ENCODE measurements around the gene IQGAP3. TPM values are rescaled to one million over a fixed set of nuclear protein-coding genes. Genes with fewer than 3 reads are reported as not detected.

The IQGAP3 gene
- 1.6 TPM for polyA plus RNA-seq (2013, experiment 1 of 2)
- 1.2 TPM for polyA plus RNA-seq (2013, experiment 2 of 2)

DNA sequence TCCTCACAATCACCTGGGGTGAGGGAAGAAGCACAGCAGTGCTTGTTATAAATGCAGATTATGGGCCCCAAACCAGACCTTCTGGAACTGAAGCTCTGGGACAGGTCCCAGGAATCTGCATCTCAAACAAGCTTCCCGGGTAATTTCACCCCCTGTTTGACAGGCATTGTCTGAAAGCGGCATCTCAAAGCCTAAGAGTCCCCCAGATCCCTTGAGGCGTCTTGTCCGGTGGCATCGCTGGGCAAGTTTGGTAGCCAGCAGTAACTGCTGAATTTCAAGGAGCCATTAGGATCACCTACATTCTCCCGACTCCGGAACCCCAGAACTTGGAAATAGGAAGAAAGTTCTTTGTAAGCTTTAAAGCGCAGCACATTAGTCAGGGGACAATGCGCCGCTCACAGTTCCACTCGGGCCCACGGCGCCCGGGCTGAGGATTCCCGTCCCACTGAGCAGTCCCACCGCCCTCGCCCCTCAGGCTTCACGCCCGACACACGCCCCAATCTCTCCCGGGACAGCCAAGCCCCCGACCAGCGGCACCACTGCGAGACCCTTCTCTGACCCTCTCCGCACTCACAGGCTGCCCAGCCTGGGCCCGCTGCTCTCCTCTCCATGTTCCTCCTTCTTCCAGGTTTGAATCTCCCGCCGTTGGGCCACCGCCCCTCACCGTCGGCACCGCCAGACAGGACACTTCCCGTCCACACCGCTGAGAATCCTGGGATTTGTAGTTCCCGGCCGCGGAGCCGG, at the start of gene IQGAP3:
Gene IQGAP3 (minus strand): TSS at position 647 of the 744 bp plus-strand sequence. CDS start 36 bp downstream, at position 611.
- 0% methylated on average over 36 of the region's 38 CpGs for WGBS
- no peak within 1 kb of the TSS for H2AK5ac ChIP-seq (ENCODE audit: low read length, severe bottlenecking)
- H3K79me1 ChIP-seq (replicated peaks; ENCODE audit: low read length, poor library complexity, severe bottlenecking): peaks cover 18% of the 10 kb centered on the region
- H3K36me3 ChIP-seq (ENCODE audit: control insufficient read depth in 1 of 2, insufficient read depth in 2 of 2, low read depth in 1 of 2, low read length in 2 of 2): peaks cover 0 to 3% of the 10 kb centered on the region in 2 experiments
- no peak within 1 kb of the TSS for H2BK12ac ChIP-seq (ENCODE audit: low read length in 2 of 2)
- H2BK5ac ChIP-seq (ENCODE audit: low read depth, low read length, poor library complexity, severe bottlenecking): no peak within 1 kb of the TSS
- H3K27me3 ChIP-seq (ENCODE audit: control insufficient read depth in 1 of 2, insufficient read depth in 1 of 2, low read length in 2 of 2): peaks cover 18 to 25% of the 10 kb centered on the region in 2 experiments
- H3K18ac ChIP-seq (ENCODE audit: low read depth in 1 of 2, low read length in 2 of 2): no peak within 1 kb of the TSS
- no peak within 1 kb of the TSS for H3K23ac ChIP-seq (ENCODE audit: low read length in 2 of 2)
- no peak within 1 kb of the TSS for H4K8ac ChIP-seq (ENCODE audit: low read length)
- no peak within 1 kb of the TSS for H3K4ac ChIP-seq (ENCODE audit: low read depth in 1 of 2, low read length in 2 of 2)
- peak within 1 kb of the TSS; percentile 99 for H3K4me2 ChIP-seq (ENCODE audit: low read length, poor library complexity, severe bottlenecking)
- peak within 1 kb of the TSS; percentile 24 for H2BK120ac ChIP-seq (ENCODE audit: low read depth, low read length)
- peak; percentile 87 for DNase-seq
- no peaks in the 10 kb centered on the region for H3K9me3 ChIP-seq (ENCODE audit: control insufficient read depth, low read length)
- peak within 1 kb of the TSS; percentile 72 to 87 for H3K4me3 ChIP-seq (ENCODE audit: insufficient read depth in 1 of 2, low read depth in 1 of 2, low read length in 2 of 2)
- peaks cover 8% of the 10 kb centered on the region for H3K4me1 ChIP-seq (ENCODE audit: control insufficient read depth, insufficient read depth, low read depth, low read length)
- no peak within 1 kb of the TSS for H3K27ac ChIP-seq (ENCODE audit: low read length, poor library complexity, severe bottlenecking)
- H2BK15ac ChIP-seq (ENCODE audit: low read depth, poor library complexity, severe bottlenecking): no peak within 1 kb of the TSS
- no peak within 1 kb of the TSS for H3K14ac ChIP-seq (ENCODE audit: low read length in 2 of 2)
- H2AFZ ChIP-seq (ENCODE audit: low read depth, low read length): peak within 1 kb of the TSS; percentile 66
- peak within 1 kb of the TSS; percentile 89 for H3K9ac ChIP-seq (ENCODE audit: low read length)
- H4K91ac ChIP-seq (ENCODE audit: low read length): no peak within 1 kb of the TSS

DNA sequence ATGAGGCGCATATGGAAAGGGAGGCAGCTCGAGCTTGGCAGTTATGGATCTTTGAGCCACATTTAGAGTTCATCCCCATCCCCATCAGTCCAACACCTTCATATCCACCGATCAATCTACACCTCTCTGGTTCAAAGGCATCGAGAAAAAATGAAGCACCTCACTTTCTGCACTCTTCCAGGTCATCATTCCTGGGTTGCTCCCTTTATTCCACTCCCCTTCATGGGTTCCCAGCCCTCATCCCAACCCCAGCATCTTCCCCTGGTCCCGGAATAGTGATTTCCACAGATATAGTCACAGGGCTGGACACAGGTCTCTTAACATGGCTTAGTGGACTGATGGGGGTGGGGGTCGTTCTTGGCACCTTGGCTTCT, 47.2 kb upstream of the IQGAP3 start:
- H3K23ac ChIP-seq (ENCODE audit: low read length in 2 of 2): no peak overlapping the region
- no peaks in the 10 kb centered on the region for H3K79me1 ChIP-seq (replicated peaks; ENCODE audit: low read length, poor library complexity, severe bottlenecking)
- H3K4me1 ChIP-seq (ENCODE audit: control insufficient read depth, insufficient read depth, low read depth, low read length): peaks cover 8% of the 10 kb centered on the region
- H2BK5ac ChIP-seq (ENCODE audit: low read depth, low read length, poor library complexity, severe bottlenecking): no peak overlapping the region
- no peak overlapping the region for H2AK5ac ChIP-seq (ENCODE audit: low read length, severe bottlenecking)
- H3K9ac ChIP-seq (ENCODE audit: low read length): no peak overlapping the region
- no peak overlapping the region for H3K4me3 ChIP-seq (ENCODE audit: insufficient read depth in 1 of 2, low read depth in 1 of 2, low read length in 2 of 2)
- no peak overlapping the region for H4K8ac ChIP-seq (ENCODE audit: low read length)
- no peak overlapping the region for H3K4me2 ChIP-seq (ENCODE audit: low read length, poor library complexity, severe bottlenecking)
- no peak overlapping the region for H2BK12ac ChIP-seq (ENCODE audit: low read length in 2 of 2)
- no peak overlapping the region for H3K14ac ChIP-seq (ENCODE audit: low read length in 2 of 2)
- peaks cover 69 to 70% of the 10 kb centered on the region in 2 experiments for H3K27me3 ChIP-seq (ENCODE audit: control insufficient read depth in 1 of 2, insufficient read depth in 1 of 2, low read length in 2 of 2)
- no peaks in the 10 kb centered on the region for H3K36me3 ChIP-seq (ENCODE audit: control insufficient read depth in 1 of 2, insufficient read depth in 2 of 2, low read depth in 1 of 2, low read length in 2 of 2)
- WGBS: 44% methylated on average over 6 of the region's 6 CpGs
- no peak overlapping the region for H3K27ac ChIP-seq (ENCODE audit: low read length, poor library complexity, severe bottlenecking)
- H2BK120ac ChIP-seq (ENCODE audit: low read depth, low read length): no peak overlapping the region
- H3K4ac ChIP-seq (ENCODE audit: low read depth in 1 of 2, low read length in 2 of 2): no peak overlapping the region
- H2AFZ ChIP-seq (ENCODE audit: low read depth, low read length): no peak overlapping the region
- H3K18ac ChIP-seq (ENCODE audit: low read depth in 1 of 2, low read length in 2 of 2): no peak overlapping the region
- H2BK15ac ChIP-seq (ENCODE audit: low read depth, poor library complexity, severe bottlenecking): no peak overlapping the region
- H3K9me3 ChIP-seq (ENCODE audit: control insufficient read depth, low read length): no peaks in the 10 kb centered on the region
- DNase-seq: no peak
- H4K91ac ChIP-seq (ENCODE audit: low read length): no peak overlapping the region

- Histone ChIP-seq H3K27me3 (ENCODE audit: control insufficient read depth in 1 of 2, insufficient read depth in 1 of 2, low read length in 2 of 2) (peaks cover 64 to 65% of the 10 kb centered on the region in 2 experiments), H3K9ac (ENCODE audit: low read length) (no peak within 1 kb of the TSS), H2BK5ac (ENCODE audit: low read depth, low read length, poor library complexity, severe bottlenecking) (no peak within 1 kb of the TSS), H4K91ac (ENCODE audit: low read length) (no peak within 1 kb of the TSS), H3K18ac (ENCODE audit: low read depth in 1 of 2, low read length in 2 of 2) (peak within 1 kb of the TSS in 1 of 2 experiments; percentile 42), H3K23ac (ENCODE audit: low read length in 2 of 2) (no peak within 1 kb of the TSS), H4K8ac (ENCODE audit: low read length) (no peak within 1 kb of the TSS), H2AK5ac (ENCODE audit: low read length, severe bottlenecking) (no peak within 1 kb of the TSS), H3K4me2 (ENCODE audit: low read length, poor library complexity, severe bottlenecking) (no peak within 1 kb of the TSS), H3K9me3 (ENCODE audit: control insufficient read depth, low read length) (no peaks in the 10 kb centered on the region), H2BK15ac (ENCODE audit: low read depth, poor library complexity, severe bottlenecking) (no peak within 1 kb of the TSS), H3K4me3 (ENCODE audit: insufficient read depth in 1 of 2, low read depth in 1 of 2, low read length in 2 of 2) (no peak within 1 kb of the TSS), H2BK12ac (ENCODE audit: low read length in 2 of 2) (no peak within 1 kb of the TSS), H3K27ac (ENCODE audit: low read length, poor library complexity, severe bottlenecking) (no peak within 1 kb of the TSS), H3K79me1 (replicated peaks; ENCODE audit: low read length, poor library complexity, severe bottlenecking) (no peaks in the 10 kb centered on the region), H2BK120ac (ENCODE audit: low read depth, low read length) (peak within 1 kb of the TSS; percentile 71), H3K4me1 (ENCODE audit: control insufficient read depth, insufficient read depth, low read depth, low read length) (peaks cover 3% of the 10 kb centered on the region), H2AFZ (ENCODE audit: low read depth, low read length) (no peak within 1 kb of the TSS), H3K36me3 (ENCODE audit: control insufficient read depth in 1 of 2, insufficient read depth in 2 of 2, low read depth in 1 of 2, low read length in 2 of 2) (no peaks in the 10 kb centered on the region), H3K14ac (ENCODE audit: low read length in 2 of 2) (no peak within 1 kb of the TSS), H3K4ac (ENCODE audit: low read depth in 1 of 2, low read length in 2 of 2) (no peak within 1 kb of the TSS)
- 36% methylated on average over 4 of the region's 7 CpGs for WGBS
- no peak for DNase-seq
Measured at GRCh38 chr1:156618853-156619581, 46.7 kb upstream of the IQGAP3 start, which contains the start of gene HAPLN2. TSS of gene HAPLN2 (plus strand) at chr1:156619415. CDS start at chr1:156623491, 4,076 bp downstream.

DNA sequence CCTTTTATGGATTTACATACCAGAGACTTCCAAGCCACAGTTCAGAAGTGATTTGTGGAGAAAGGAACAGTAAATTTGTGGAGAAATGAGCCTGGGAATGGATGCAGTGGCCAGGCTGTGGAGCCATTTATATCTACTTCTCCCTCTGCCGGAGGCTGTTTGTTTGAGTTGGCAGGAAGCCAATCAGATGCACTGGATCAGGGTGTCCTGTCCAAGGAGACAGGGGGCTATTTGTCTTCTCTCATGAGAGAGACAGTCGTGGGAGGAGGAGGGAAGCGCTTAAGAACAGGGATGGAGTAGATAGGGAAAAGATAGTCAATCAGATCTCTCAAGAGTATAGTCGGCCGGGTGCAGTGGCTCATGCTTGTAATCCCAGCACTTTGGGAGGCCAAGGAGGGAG, 44.1 kb upstream of the IQGAP3 start:
- WGBS: 3% methylated on average over 5 of the region's 5 CpGs
- no peak overlapping the region for H2AFZ ChIP-seq (ENCODE audit: low read depth, low read length)

More for the DNA sequence above, 44.1 kb upstream of the IQGAP3 start:
- Histone ChIP-seq H3K4ac (ENCODE audit: low read depth in 1 of 2, low read length in 2 of 2) (no peak overlapping the region), H4K91ac (ENCODE audit: low read length) (no peak overlapping the region), H3K79me1 (replicated peaks; ENCODE audit: low read length, poor library complexity, severe bottlenecking) (no peaks in the 10 kb centered on the region), H3K14ac (ENCODE audit: low read length in 2 of 2) (no peak overlapping the region), H3K23ac (ENCODE audit: low read length in 2 of 2) (no peak overlapping the region), H3K4me1 (ENCODE audit: control insufficient read depth, insufficient read depth, low read depth, low read length) (no peaks in the 10 kb centered on the region), H3K27me3 (ENCODE audit: control insufficient read depth in 1 of 2, insufficient read depth in 1 of 2, low read length in 2 of 2) (peaks cover 56 to 59% of the 10 kb centered on the region in 2 experiments), H3K36me3 (ENCODE audit: control insufficient read depth in 1 of 2, insufficient read depth in 2 of 2, low read depth in 1 of 2, low read length in 2 of 2) (no peaks in the 10 kb centered on the region), H2BK15ac (ENCODE audit: low read depth, poor library complexity, severe bottlenecking) (no peak overlapping the region), H4K8ac (ENCODE audit: low read length) (no peak overlapping the region), H3K9ac (ENCODE audit: low read length) (no peak overlapping the region), H3K4me3 (ENCODE audit: insufficient read depth in 1 of 2, low read depth in 1 of 2, low read length in 2 of 2) (peak overlapping the region in 1 of 2 experiments; percentile 43), H3K18ac (ENCODE audit: low read depth in 1 of 2, low read length in 2 of 2) (no peak overlapping the region), H3K27ac (ENCODE audit: low read length, poor library complexity, severe bottlenecking) (no peak overlapping the region), H2BK5ac (ENCODE audit: low read depth, low read length, poor library complexity, severe bottlenecking) (no peak overlapping the region), H3K9me3 (ENCODE audit: control insufficient read depth, low read length) (no peaks in the 10 kb centered on the region), H2BK120ac (ENCODE audit: low read depth, low read length) (no peak overlapping the region), H2BK12ac (ENCODE audit: low read length in 2 of 2) (no peak overlapping the region), H2AK5ac (ENCODE audit: low read length, severe bottlenecking) (no peak overlapping the region), H3K4me2 (ENCODE audit: low read length, poor library complexity, severe bottlenecking) (no peak overlapping the region)
- peak; percentile 93 for DNase-seq

Data from mesenchymal stem cell (in vitro differentiated cells and primary cell).